Measurements from ENCODE around the gene CRADD. TPM values are rescaled to one million over a fixed set of nuclear protein-coding genes. Genes with fewer than 3 reads are reported as not detected.

CRADD gene
- total RNA-seq, 2 donors from 2014 or later, result 9.6 to 10.1 TPM

DNA sequence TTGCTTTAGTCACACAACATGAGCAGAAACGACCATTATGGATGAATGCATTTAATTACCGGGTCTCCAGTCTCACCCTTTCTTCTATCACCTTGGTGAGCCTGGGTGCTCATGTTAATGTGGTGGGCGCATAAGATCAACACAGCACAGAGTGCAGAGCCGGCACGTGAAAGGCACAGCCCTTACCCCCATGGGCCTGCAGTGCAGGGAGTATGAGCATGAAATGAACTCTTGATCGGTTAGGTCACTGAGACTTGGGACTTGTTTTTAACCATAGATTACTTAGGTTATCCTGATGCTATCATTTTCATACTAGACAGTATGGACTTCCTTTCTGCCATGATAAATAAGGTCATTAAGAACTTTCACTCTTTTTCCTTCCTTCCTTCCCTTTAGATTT lies 156.8 kb downstream of the CRADD start:
- no peak for DNase-seq (ENCODE audit: low spot score in 2 of 2)
- H3K36me3 Mint-ChIP-seq, result no peaks in the 10 kb centered on the region
- no peaks in the 10 kb centered on the region for H3K9me3 Mint-ChIP-seq
- no peak for ATAC-seq
- H3K27ac Mint-ChIP-seq, result no peak overlapping the region

GRCh38 chr12:93836620-93837260 lies 159.6 kb downstream of the CRADD start:
- ATAC-seq, result no peak
- peak overlapping the region in 1 of 2 donors; percentile 27 for H3K27ac Mint-ChIP-seq

DNA sequence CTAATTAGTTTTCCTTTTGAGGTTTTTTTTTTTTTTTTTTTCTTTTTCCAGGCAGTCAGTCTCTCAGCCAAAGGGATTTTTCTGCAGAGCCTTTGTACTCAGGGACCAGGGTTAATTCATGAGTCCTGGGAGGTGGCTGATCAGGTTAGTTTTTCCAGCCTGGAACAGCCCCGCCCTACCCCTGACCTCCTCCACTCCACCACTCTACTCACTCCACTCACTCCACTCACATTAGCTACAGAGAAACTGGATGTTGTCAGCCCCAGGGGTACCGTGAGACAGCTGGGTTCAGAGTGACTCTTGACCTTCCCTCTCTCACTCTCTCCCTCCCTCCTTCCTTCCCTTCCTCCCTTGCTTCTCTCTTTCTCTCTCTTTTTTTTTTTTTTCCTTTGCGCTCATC lies 161.0 kb downstream of the CRADD start:
- DNase-seq (ENCODE audit: low spot score in 2 of 2), result no peak
- H3K9me3 Mint-ChIP-seq, result no peaks in the 10 kb centered on the region
- no peaks in the 10 kb centered on the region for H3K36me3 Mint-ChIP-seq
- no peak for ATAC-seq
- no peak overlapping the region for H3K27ac Mint-ChIP-seq

More at GRCh38 chr12:93836620-93837260, 159.6 kb downstream of the CRADD start:
- H3K9me3 Mint-ChIP-seq, result no peaks in the 10 kb centered on the region
- no peaks in the 10 kb centered on the region for H3K36me3 Mint-ChIP-seq
- DNase-seq (ENCODE audit: low spot score in 2 of 2), result no peak

- Mint-ChIP-seq H3K27ac (no peak overlapping the region), H3K36me3 (no peaks in the 10 kb centered on the region), H3K9me3 (no peaks in the 10 kb centered on the region)
- no peak for DNase-seq (ENCODE audit: low spot score in 2 of 2)
- no peak for ATAC-seq
These were observed 161.9 kb downstream of the CRADD start for GRCh38 chr12:93839064-93839463.

DNA sequence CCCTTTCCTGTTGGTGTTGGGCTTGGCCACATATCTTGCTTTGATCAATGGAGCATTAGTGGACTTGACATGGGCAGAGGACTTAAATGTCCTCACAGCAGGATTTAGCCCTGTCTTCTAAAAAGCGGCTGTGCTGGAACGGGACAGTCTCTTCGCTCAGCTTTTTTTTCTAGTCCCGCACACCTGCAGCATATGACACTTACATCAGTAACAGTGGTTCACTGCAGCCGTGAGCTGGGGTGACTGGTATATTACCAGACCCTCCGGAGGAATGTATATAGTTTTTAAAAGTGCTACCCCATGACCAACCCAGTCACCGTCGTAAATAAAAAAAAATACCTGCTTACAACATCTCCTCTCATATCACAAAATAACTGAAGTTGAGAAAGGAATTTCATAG lies 164.5 kb downstream of the CRADD start:
- no peak for DNase-seq (ENCODE audit: low spot score in 2 of 2)
- no peak for ATAC-seq
- peaks cover 6 to 17% of the 10 kb centered on the region in 2 donors for H3K36me3 Mint-ChIP-seq
- H3K27ac Mint-ChIP-seq, result peak overlapping the region in 1 of 2 donors; percentile 43
- H3K9me3 Mint-ChIP-seq, result peaks cover 0 to 5% of the 10 kb centered on the region in 2 donors

DNA sequence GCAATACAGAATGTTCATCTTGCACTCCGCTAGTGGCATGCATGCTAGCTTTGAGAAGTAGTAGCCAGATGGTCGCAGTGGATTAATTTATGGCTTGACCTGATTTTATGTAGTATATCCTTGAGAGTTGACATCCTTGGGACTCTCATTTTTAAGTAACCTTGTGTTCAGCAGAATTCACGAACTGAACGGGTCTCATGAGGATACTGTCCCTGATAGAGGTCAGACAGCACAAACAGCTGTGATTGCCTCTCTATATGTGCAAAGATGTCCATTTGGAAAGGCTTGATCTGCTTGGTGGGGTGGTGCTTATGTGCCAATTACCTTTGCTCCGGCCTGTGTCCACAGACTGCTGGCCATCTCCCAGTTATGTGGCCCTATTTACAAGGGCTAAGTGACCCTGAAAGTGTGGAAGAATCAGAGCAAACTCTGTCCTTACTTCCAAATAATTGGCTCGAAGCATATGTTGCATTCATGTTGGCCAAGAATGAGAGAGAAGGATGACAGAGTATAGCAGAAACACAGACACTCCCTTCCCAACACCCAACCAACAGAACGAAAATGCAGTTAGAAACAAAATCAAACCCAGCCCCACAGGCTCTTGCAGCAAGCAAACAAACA lies 167.1 kb downstream of the CRADD start:
- DNase-seq (ENCODE audit: low spot score in 2 of 2), result no peak
- peaks cover 6 to 38% of the 10 kb centered on the region in 2 donors for H3K36me3 Mint-ChIP-seq
- no peak for ATAC-seq
- H3K9me3 Mint-ChIP-seq, result peaks cover 0 to 14% of the 10 kb centered on the region in 2 donors
- H3K27ac Mint-ChIP-seq, result no peak overlapping the region

GRCh38 chr12:93846936-93847516 lies 169.9 kb downstream of the CRADD start:
- DNase-seq (ENCODE audit: low spot score in 2 of 2), result no peak

GRCh38 chr12:93847517-93848474 lies 170.6 kb downstream of the CRADD start:
- DNase-seq (ENCODE audit: low spot score in 2 of 2) (no peak), ATAC-seq (peak; percentile 3 to 71)
- Mint-ChIP-seq H3K9me3 (peaks cover 0 to 14% of the 10 kb centered on the region in 2 donors), H3K27ac (peak overlapping the region in 1 of 2 donors; percentile 66), H3K36me3 (peaks cover 11 to 49% of the 10 kb centered on the region in 2 donors)

More at GRCh38 chr12:93846936-93847516, 169.9 kb downstream of the CRADD start:
- H3K27ac Mint-ChIP-seq, result peak overlapping the region in 1 of 2 donors; percentile 66
- H3K9me3 Mint-ChIP-seq, result peaks cover 0 to 14% of the 10 kb centered on the region in 2 donors
- H3K36me3 Mint-ChIP-seq, result peaks cover 11 to 49% of the 10 kb centered on the region in 2 donors
- peak; percentile 39 to 75 for ATAC-seq

DNA sequence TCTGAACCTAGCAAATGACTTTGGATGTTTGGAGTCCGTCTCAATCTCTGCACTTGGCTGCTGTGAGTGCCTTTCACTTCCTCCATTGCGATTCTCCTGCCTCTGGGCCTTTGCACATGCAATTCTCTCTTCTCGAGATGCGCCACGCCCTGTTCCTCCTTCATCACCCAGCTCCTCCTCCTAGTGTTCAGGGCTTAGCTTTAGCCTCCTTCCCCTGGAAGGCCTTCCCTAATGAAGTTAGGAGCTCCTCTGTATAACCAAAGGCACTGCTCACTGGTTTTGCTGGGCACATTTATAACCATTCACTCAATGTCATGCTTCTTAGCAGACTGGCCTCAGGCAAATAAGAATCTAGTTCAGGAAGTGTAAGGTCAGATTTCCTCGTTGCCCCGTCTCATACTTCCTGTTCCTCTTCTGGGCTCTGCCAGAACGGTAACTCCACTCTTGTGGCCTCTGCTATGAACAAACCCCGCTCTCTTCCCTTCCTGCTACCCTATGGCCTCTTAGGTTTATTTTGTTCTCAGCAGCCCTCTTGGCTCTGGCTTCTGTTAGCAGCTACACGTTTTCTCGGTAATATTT lies 171.4 kb downstream of the CRADD start:
- no peak for ATAC-seq
- peaks cover 11 to 49% of the 10 kb centered on the region in 2 donors for H3K36me3 Mint-ChIP-seq
- no peak for DNase-seq (ENCODE audit: low spot score in 2 of 2)
- H3K9me3 Mint-ChIP-seq, result peaks cover 0 to 14% of the 10 kb centered on the region in 2 donors
- H3K27ac Mint-ChIP-seq, result peak overlapping the region in 1 of 2 donors; percentile 52

- no peak for DNase-seq (ENCODE audit: low spot score in 2 of 2)
- H3K27ac Mint-ChIP-seq, result no peak overlapping the region
- H3K9me3 Mint-ChIP-seq, result peaks cover 0 to 8% of the 10 kb centered on the region in 2 donors
- ATAC-seq, result no peak
- H3K36me3 Mint-ChIP-seq, result peaks cover 4 to 42% of the 10 kb centered on the region in 2 donors
These were observed 172.8 kb downstream of the CRADD start for GRCh38 chr12:93849946-93850345.

DNA sequence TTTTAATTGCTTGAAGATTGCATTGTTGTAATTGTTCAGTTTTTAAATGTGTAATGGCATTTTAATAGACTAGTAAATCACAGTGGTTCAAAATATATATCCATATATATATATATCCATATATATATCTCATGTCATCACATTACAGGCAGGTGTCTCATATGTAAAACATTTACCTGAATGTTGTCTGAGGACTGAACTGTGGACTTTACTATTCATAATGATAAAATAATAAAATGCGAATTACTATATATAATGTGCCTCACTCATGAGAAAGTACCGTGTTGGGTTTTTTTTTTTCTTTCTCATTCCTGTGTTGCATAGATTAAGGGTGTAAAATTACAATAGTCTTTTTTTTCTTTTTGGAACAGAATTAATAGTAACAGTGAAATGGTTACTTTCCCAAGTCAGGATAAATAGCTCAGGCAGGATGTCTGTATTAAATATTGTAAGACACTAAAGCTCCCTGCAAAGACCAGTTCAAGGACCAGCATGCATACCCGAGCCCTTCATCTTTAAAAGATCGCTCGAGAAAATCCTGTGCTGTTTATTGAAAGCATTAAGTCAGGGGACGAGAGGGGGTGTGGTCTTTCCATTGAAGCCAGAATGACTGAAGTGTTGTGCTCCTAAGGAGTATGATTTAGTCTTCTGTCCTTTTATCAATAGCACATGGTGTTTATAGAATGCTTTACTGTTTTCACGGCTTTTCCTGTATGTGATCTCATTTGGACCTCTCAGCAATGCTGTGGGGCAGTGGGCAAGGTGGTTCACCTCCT lies 173.5 kb downstream of the CRADD start:
- DNase-seq (ENCODE audit: low spot score in 2 of 2) (no peak), ATAC-seq (no peak)
- Mint-ChIP-seq H3K36me3 (peaks cover 4 to 38% of the 10 kb centered on the region in 2 donors), H3K27ac (no peak overlapping the region), H3K9me3 (peaks cover 0 to 8% of the 10 kb centered on the region in 2 donors)

GRCh38 chr12:93851257-93851671 lies 174.1 kb downstream of the CRADD start:
- DNase-seq (ENCODE audit: low spot score in 2 of 2), result no peak
- no peak overlapping the region for H3K27ac Mint-ChIP-seq

DNA sequence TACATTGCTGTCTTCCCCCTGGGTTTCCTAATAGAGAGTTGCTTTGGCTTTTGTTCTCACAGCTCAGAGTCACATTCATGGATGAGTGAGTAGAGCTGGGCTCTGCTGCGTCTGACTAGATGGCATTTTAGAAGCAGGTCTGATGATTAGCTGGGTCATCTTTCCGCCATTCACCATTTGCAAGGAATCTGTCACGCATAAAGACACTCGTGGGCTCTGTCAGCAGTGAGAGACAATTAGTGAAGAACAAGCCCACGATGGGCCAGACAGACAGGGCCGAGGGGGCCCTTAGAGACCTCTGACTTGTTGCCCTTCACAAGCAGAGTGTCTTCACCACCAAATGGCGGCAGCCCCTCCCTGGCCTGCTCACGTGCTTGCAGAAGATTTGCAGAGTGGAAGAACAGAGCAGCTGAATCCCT lies 175.0 kb downstream of the CRADD start:
- ATAC-seq (no peak), DNase-seq (ENCODE audit: low spot score in 2 of 2) (no peak)
- H3K9me3 Mint-ChIP-seq, result peaks cover 0 to 8% of the 10 kb centered on the region in 2 donors
- H3K27ac Mint-ChIP-seq, result no peak overlapping the region
- peaks cover 4 to 29% of the 10 kb centered on the region in 2 donors for H3K36me3 Mint-ChIP-seq

More at GRCh38 chr12:93851257-93851671, 174.1 kb downstream of the CRADD start:
- peaks cover 0 to 8% of the 10 kb centered on the region in 2 donors for H3K9me3 Mint-ChIP-seq
- peak; percentile 44 to 73 for ATAC-seq
- H3K36me3 Mint-ChIP-seq, result peaks cover 4 to 35% of the 10 kb centered on the region in 2 donors

GRCh38 chr12:93853698-93854478 lies 176.7 kb downstream of the CRADD start:
- ATAC-seq (no peak), DNase-seq (ENCODE audit: low spot score in 2 of 2) (no peak)
- Mint-ChIP-seq H3K36me3 (peaks cover 4 to 14% of the 10 kb centered on the region in 2 donors), H3K9me3 (peaks cover 0 to 2% of the 10 kb centered on the region in 2 donors), H3K27ac (no peak overlapping the region)

GRCh38 chr12:93855261-93855660 lies 178.1 kb downstream of the CRADD start:
- H3K9me3 Mint-ChIP-seq, result peaks cover 0 to 2% of the 10 kb centered on the region in 2 donors
- H3K27ac Mint-ChIP-seq, result no peak overlapping the region
- peaks cover 0 to 5% of the 10 kb centered on the region in 2 donors for H3K36me3 Mint-ChIP-seq
- DNase-seq (ENCODE audit: low spot score in 2 of 2) (no peak), ATAC-seq (no peak)

All from activated naive CD4-positive, alpha-beta T cell treated with anti-CD3 and anti-CD28 coated beads, Interleukin-2, amount 50 U/mL, for 72 hours (primary cell).